GM20431 (cell line): Measurements from ENCODE around the gene PHF20.
"Not testable (repeated sequence)": the region's sequence is repeated elsewhere in the genome, so short reads cannot be mapped to it uniquely, and the experiment has no call there.

Source experiments
- in situ Hi-C: fragments of 300-500 bp; cut with MseI, MboI; formaldehyde crosslinking; loops from one replicate; pipeline ENCODE4 v1.15.0; 2020; ENCODE audit warnings: low sequenced_read_pairs; ENCODE audit not compliant: unreplicated experiment

The PHF20 gene

GRCh38 chr20:35771689-35772562 lies at the start of gene PHF20:
PHF20 (plus strand) TSS chr20:35772015; CDS start chr20:35801523, 29,508 bp downstream.
- in situ Hi-C loops: no loop called here

GRCh38 chr20:35723275-35723639 lies 48.6 kb upstream of the PHF20 start:
- in situ Hi-C loops: not testable (repeated sequence)

GRCh38 chr20:35723652-35724320 lies 48.0 kb upstream of the PHF20 start:
- in situ Hi-C loops: not testable (repeated sequence)

GRCh38 chr20:35724321-35725230 lies 47.2 kb upstream of the PHF20 start:
- in situ Hi-C loops: no loop called here

- in situ Hi-C loops: no loop called here
Observed at GRCh38 chr20:35726842-35727711, 44.7 kb upstream of the PHF20 start.

- in situ Hi-C loops: no loop called here
Observed at GRCh38 chr20:35729283-35729807, 42.5 kb upstream of the PHF20 start.

GRCh38 chr20:35729836-35730582 lies 41.8 kb upstream of the PHF20 start:
- in situ Hi-C loops: no loop called here

- in situ Hi-C loops: no loop called here
Observed at GRCh38 chr20:35730583-35731468, 41.0 kb upstream of the PHF20 start.

- in situ Hi-C loops: no loop called here
Observed at GRCh38 chr20:35731469-35731788, 40.4 kb upstream of the PHF20 start.

GRCh38 chr20:35731862-35732643 lies 39.8 kb upstream of the PHF20 start:
- in situ Hi-C loops: no loop called here

GRCh38 chr20:35732644-35732982 lies 39.2 kb upstream of the PHF20 start:
- in situ Hi-C loops: no loop called here

- in situ Hi-C loops: no loop called here
Observed at GRCh38 chr20:35734374-35734773, 37.4 kb upstream of the PHF20 start.

GRCh38 chr20:35734777-35735649 lies 36.8 kb upstream of the PHF20 start:
- in situ Hi-C loops: no loop called here

GRCh38 chr20:35735826-35736470 lies 35.9 kb upstream of the PHF20 start:
- in situ Hi-C loops: no loop called here

GRCh38 chr20:35737865-35738333 lies 33.9 kb upstream of the PHF20 start:
- in situ Hi-C loops: no loop called here
